Endothelial cell of umbilical vein (primary cell): Measurements from ENCODE around the gene RYR1. TPM values are rescaled to one million over a fixed set of nuclear protein-coding genes. Genes with fewer than 3 reads are reported as not detected.

Experiments
- BruUV-seq: library from RNA; stranded (reverse); fragments of 400-500 nt; replicated peaks from 2 replicates; lab custom pipeline; 2021; lab: Mats Ljungman, UMichigan
- CTCF ChIA-PET: fragments of 300-600, 350-600 bp; sonication (Branson Sonifier 250); formaldehyde crosslinking; loops from one replicate; lab custom pipeline; 2021; ENCODE audit warnings: antibody characterized with exemption, inconsistent platforms; lab: Charles Lee
- POLR2A ChIA-PET: fragments of 300-600, 350-600 bp; sonication (Branson Sonifier 250); formaldehyde crosslinking; loops from one replicate; lab custom pipeline; 2021; ENCODE audit warnings: antibody characterized with exemption, inconsistent platforms; lab: Charles Lee
- DNase-seq: peaks from one replicate; pipeline ENCODE4 v3.0.0-alpha.2; 2011; ENCODE audit warnings: low read depth, low spot score
- FAIRE-seq: peaks from 2 replicates; lab custom pipeline; 2011; peaks lifted over from hg19 to GRCh38; lab: Jason Lieb, UNC
- H2AFZ ChIP-seq: 2 replicates; pipeline ENCODE4 v1.6.0; 2012; ENCODE audit warnings: low read depth, low read length, control low read depth, inconsistent platforms
- H3K27ac ChIP-seq: 2 replicates; pipeline ENCODE4 v1.5.1; 2011; ENCODE audit warnings: low read depth, mild to moderate bottlenecking, control low read depth, low read length, moderate library complexity; ENCODE audit not compliant: insufficient read depth
- H3K27me3 ChIP-seq, 2 experiments: 2 replicates each; pipeline versions ENCODE4 v1.6.0 to v1.6.1; 2011; ENCODE audit warnings: low read length in 2 of 2, mixed read lengths in 1 of 2; ENCODE audit not compliant: control insufficient read depth in 2 of 2, insufficient read depth in 2 of 2
- H3K36me3 ChIP-seq, 2 experiments: 2 replicates in 1 of 2; 3 replicates in 1 of 2; pipeline ENCODE4 v1.5.1; 2011; ENCODE audit warnings: low read length in 2 of 2, mild to moderate bottlenecking in 1 of 2, moderate library complexity in 1 of 2; ENCODE audit not compliant: control insufficient read depth in 2 of 2, insufficient read depth in 2 of 2; ENCODE audit errors: extremely low read depth in 1 of 2
- H3K4me1 ChIP-seq: 3 replicates; pipeline ENCODE4 v1.5.1; 2011; ENCODE audit warnings: mild to moderate bottlenecking, low read length; ENCODE audit not compliant: control insufficient read depth, insufficient read depth; ENCODE audit errors: extremely low read depth
- H3K4me2 ChIP-seq: 2 replicates; pipeline ENCODE4 v1.6.1; 2011; ENCODE audit warnings: low read length, control low read depth, mixed read lengths; ENCODE audit not compliant: insufficient read depth
- H3K4me3 ChIP-seq, 3 experiments: fragments of 200-600 bp in 1 of 3; sonication (generic), shearing (Covaris generic) in 1 of 3; replicated peaks in 1 of 3; 2 replicates each; pipeline ENCODE4 v1.5.1; 2011 to 2016; ENCODE audit warnings: control low read depth in 3 of 3, low read length in 3 of 3, mild to moderate bottlenecking in 2 of 3, inconsistent platforms in 1 of 3, low read depth in 1 of 3, moderate library complexity in 1 of 3; ENCODE audit not compliant: insufficient read depth in 1 of 3
- H3K79me2 ChIP-seq: 2 replicates; pipeline ENCODE4 v1.6.0; 2012; ENCODE audit warnings: low read length, inconsistent platforms; ENCODE audit not compliant: control insufficient read depth, insufficient read depth
- H3K9ac ChIP-seq: replicated peaks from 2 replicates; pipeline ENCODE3; 2011; ENCODE audit warnings: low read length, control low read depth; ENCODE audit not compliant: insufficient read depth; ENCODE audit errors: extremely low read depth
- H3K9me1 ChIP-seq: replicated peaks from 3 replicates; pipeline ENCODE4 v1.6.0; 2011; ENCODE audit warnings: mild to moderate bottlenecking, low read length; ENCODE audit not compliant: control insufficient read depth, insufficient read depth; ENCODE audit errors: extremely low read depth
- H3K9me3 ChIP-seq: replicated peaks from 2 replicates; pipeline ENCODE4 v1.5.1; 2012; ENCODE audit warnings: low read length, inconsistent platforms; ENCODE audit not compliant: control insufficient read depth, insufficient read depth
- H4K20me1 ChIP-seq: replicated peaks from 2 replicates; pipeline ENCODE3; 2011; ENCODE audit warnings: mild to moderate bottlenecking, low read length; ENCODE audit not compliant: control insufficient read depth, insufficient read depth; ENCODE audit errors: extremely low read depth
- CTCF ChIP-seq, 2 donors: IDR thresholded peaks; 1 replicate in 1 of 2; 2 replicates in 1 of 2; pipeline ENCODE4 v1.5.1; 2011; ENCODE audit warnings: low read length in 2 of 2, mild to moderate bottlenecking in 2 of 2, moderate library complexity in 2 of 2, control low read depth in 1 of 2, inconsistent platforms in 1 of 2, low read depth in 1 of 2; ENCODE audit not compliant: insufficient read depth in 1 of 2; ENCODE audit errors: extremely low read depth in 1 of 2
- EZH2 ChIP-seq: IDR thresholded peaks from 2 replicates; pipeline ENCODE4 v1.6.1; 2012; ENCODE audit warnings: borderline replicate concordance, low read depth, mild to moderate bottlenecking, moderate library complexity, low read length, inconsistent platforms; ENCODE audit not compliant: severe bottlenecking
- FOS ChIP-seq: IDR thresholded peaks from 2 replicates; pipeline ENCODE4 v1.6.1; 2011; ENCODE audit warnings: mild to moderate bottlenecking, low read length, moderate library complexity, borderline replicate concordance; ENCODE audit not compliant: insufficient read depth
- GATA2 ChIP-seq: IDR thresholded peaks from 2 replicates; pipeline ENCODE4 v1.7.0; 2011; ENCODE audit warnings: low read depth, mild to moderate bottlenecking, moderate library complexity, mixed read lengths, low read length; ENCODE audit not compliant: insufficient read length, insufficient read depth
- JUN ChIP-seq: IDR thresholded peaks from 2 replicates; pipeline ENCODE4 v1.6.1; 2011; ENCODE audit warnings: borderline replicate concordance, low read depth; ENCODE audit not compliant: insufficient read length, insufficient read depth
- MAX ChIP-seq: IDR thresholded peaks from 2 replicates; pipeline ENCODE4 v1.6.1; 2011; ENCODE audit not compliant: insufficient read depth, insufficient read length
- MYC ChIP-seq: IDR thresholded peaks from one replicate; pipeline ENCODE4 v1.6.1; 2011; ENCODE audit warnings: mild to moderate bottlenecking, low read depth, low read length
- POLR2A ChIP-seq: IDR thresholded peaks from 2 replicates; pipeline ENCODE4 v1.6.1; 2012; ENCODE audit warnings: low read depth, mild to moderate bottlenecking, control low read depth, low read length
- POLR2AphosphoS5 ChIP-seq: IDR thresholded peaks from 2 replicates; pipeline ENCODE4 v1.6.1; 2012; ENCODE audit warnings: low read depth, mild to moderate bottlenecking, control low read depth, low read length, moderate library complexity; ENCODE audit not compliant: insufficient read depth
- dilution Hi-C: fragments of 300-500 bp; cut with MboI; formaldehyde crosslinking; loops from one replicate; pipeline ENCODE4 v1.15.0; 2019; ENCODE audit warnings: low sequenced_read_pairs; ENCODE audit not compliant: extremely low pct_ligation_motif_present
- intact Hi-C: fragments of 100-400 bp; cut with micrococcal nuclease; formaldehyde crosslinking; loops from one replicate; pipeline ENCODE4 v1.10.0; 2022
- polyA plus RNA-seq, 4 experiments: library from polyadenylated mRNA; depleted of rRNA in 3 of 4; stranded (reverse) in 3 of 4; unstranded in 1 of 4; fragments of >200 nt; gene quantifications; 2 replicates each; pipeline versions ENCODE4 v1.2.1 to v1.2.3, GENCODE V29; 2011 to 2012; ENCODE audit warnings: missing spikeins in 1 of 4
- total RNA-seq: library from RNA; stranded (reverse); gene quantifications from 2 replicates; pipeline ENCODE4 v1.2.3, GENCODE V29; 2021

Gene RYR1
- total and polyA plus RNA-seq, 2 donors (not counting 3 experiments of a cell fraction or from before 2014, with no cell fraction given), result under 0.01 to 0.02 TPM

- Histone ChIP-seq H3K27me3 (peaks cover 4 to 5% of the 10 kb centered on the region in 2 experiments), H3K79me2 (no peaks in the 10 kb centered on the region), H3K27ac (no peak overlapping the region), H3K36me3 (no peaks in the 10 kb centered on the region), H3K9me1 (no peaks in the 10 kb centered on the region), H3K9me3 (no peaks in the 10 kb centered on the region), H4K20me1 (no peaks in the 10 kb centered on the region), H3K4me1 (no peaks in the 10 kb centered on the region), H3K9ac (no peak overlapping the region), H3K4me2 (no peak overlapping the region), H2AFZ (no peak overlapping the region), H3K4me3 (no peak overlapping the region)
- TF ChIP-seq FOS (no peak), EZH2 (no peak), MYC (no peak), POLR2A (no peak), CTCF (IDR thresholded peaks at IDR 0.05; ENCODE audit: extremely low read depth in 1 of 2, insufficient read depth in 1 of 2, low read depth in 1 of 2, low read length in 2 of 2) (no peak), JUN (no peak), MAX (no peak), GATA2 (no peak), POLR2AphosphoS5 (no peak)
- no peak for DNase-seq
- no peak for FAIRE-seq
- no TSS peak for BruUV-seq
- intact Hi-C loops (no loop called here), dilution Hi-C loops (no loop called here)
- CTCF ChIA-PET, result interaction anchor here (0.7 kb wide), 1 partner anchor 14 kb away, joined by 4 read pairs; no protein-coding TSS in a partner anchor
- POLR2A ChIA-PET, result no interaction called here
Observed at GRCh38 chr19:38429811-38430156, 3.7 kb upstream of the RYR1 start.
